Esophagus (tissue), 2 donors: ENCODE measurements around the gene RPL39L. TPM values are rescaled to one million over a fixed set of nuclear protein-coding genes. Genes with fewer than 3 reads are reported as not detected.
"Not testable (repeated sequence)": the region's sequence is repeated elsewhere in the genome, so short reads cannot be mapped to it uniquely, and the experiment has no call there.

Experiments used
- H3K27ac ChIP-seq, 2 donors: one replicate each; pipeline ENCODE4 v1.5.1; 2013; ENCODE audit warnings: low read depth in 2 of 2, mild to moderate bottlenecking in 2 of 2, inconsistent platforms in 1 of 2, low read length in 1 of 2, moderate library complexity in 1 of 2
- H3K27me3 ChIP-seq, 2 donors: one replicate each; pipeline ENCODE4 v1.6.1; 2013; ENCODE audit warnings: low read length in 2 of 2, control low read depth in 1 of 2, mild to moderate bottlenecking in 1 of 2; ENCODE audit not compliant: insufficient read depth in 2 of 2, control insufficient read depth in 1 of 2
- H3K36me3 ChIP-seq, 2 donors: one replicate each; pipeline ENCODE4 v1.6.1; 2013; ENCODE audit warnings: low read length in 1 of 2; ENCODE audit not compliant: control insufficient read depth in 2 of 2, insufficient read depth in 2 of 2
- H3K4me1 ChIP-seq, 2 donors: one replicate each; pipeline ENCODE4 v1.6.1; 2013; ENCODE audit warnings: low read length in 1 of 2; ENCODE audit not compliant: control insufficient read depth in 2 of 2, insufficient read depth in 2 of 2
- H3K4me3 ChIP-seq, 2 donors: one replicate each; pipeline ENCODE4 v1.5.1; 2013; ENCODE audit warnings: low read length in 2 of 2, mild to moderate bottlenecking in 2 of 2, low read depth in 1 of 2, moderate library complexity in 1 of 2
- H3K9me3 ChIP-seq, 2 donors: one replicate each; pipeline ENCODE4 v1.6.1; 2013; ENCODE audit warnings: mild to moderate bottlenecking in 2 of 2, low read depth in 1 of 2, low read length in 1 of 2, moderate library complexity in 1 of 2; ENCODE audit not compliant: control insufficient read depth in 2 of 2, insufficient read depth in 1 of 2
- WGBS, 2 donors: extraction: QIAGEN DNeasy Blood & Tissue Kit; methylation state at CpG; one replicate each; pipeline ENCODE4 v1.1.7; 2013; 5-methylcytosine and 5-hydroxymethylcytosine counted together
- polyA plus RNA-seq, 2 donors: library from polyadenylated mRNA; stranded (reverse); fragments of 200-250 nt; gene quantifications; one replicate each; pipeline ENCODE4 v1.2.3, GENCODE V29; 2013
- donor health status: healthy with polysubstance abuse.
- donor health status: Bipolar disorder and iron deficiency.

Gene RPL39L
- polyA plus RNA-seq, 2 donors, result 1.4 to 11.8 TPM

DNA sequence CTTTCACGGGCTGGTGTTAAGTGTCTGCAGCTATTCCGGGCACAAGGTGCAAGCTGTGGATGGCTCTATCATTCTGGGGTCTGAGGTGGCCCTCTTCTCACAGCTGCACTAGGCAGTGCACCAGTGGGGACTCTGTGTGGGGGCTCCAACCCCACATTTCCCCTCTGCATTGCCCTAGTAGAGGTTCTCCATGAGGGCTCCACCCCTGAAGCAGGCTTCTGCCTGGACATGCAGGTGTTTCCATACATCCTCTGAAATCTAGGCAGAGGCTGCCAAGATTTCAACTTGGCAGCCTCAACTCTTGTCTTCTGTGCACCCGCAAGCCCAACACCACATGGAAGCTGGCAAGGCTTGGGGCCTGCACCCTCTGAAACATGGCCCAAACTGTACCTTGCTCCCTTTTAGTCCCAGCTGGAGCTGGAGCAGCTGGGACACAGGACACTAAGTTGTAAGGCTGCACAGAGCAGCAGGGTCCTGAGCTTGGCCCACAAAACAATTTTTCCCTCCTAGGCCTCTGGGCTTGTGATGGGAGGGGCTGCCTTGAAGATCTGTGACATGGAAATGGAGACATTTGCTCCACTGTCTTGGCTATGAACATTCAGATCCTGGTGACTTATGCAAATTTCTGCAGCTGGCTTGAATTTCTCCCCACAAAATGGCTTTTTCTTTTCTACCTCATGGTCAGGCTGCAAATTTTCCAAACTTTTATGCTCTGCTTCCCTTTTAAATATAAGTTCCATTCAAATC is 6.0 kb upstream of the RPL39L start:
- no peaks in the 10 kb centered on the region for H3K36me3 ChIP-seq
- no peaks in the 10 kb centered on the region for H3K4me1 ChIP-seq
- 71 to 84% methylated on average over 3 of the region's 3 CpGs for WGBS, 2 donors
- no peak overlapping the region for H3K4me3 ChIP-seq
- H3K27me3 ChIP-seq, result no peaks in the 10 kb centered on the region
- no peak overlapping the region for H3K27ac ChIP-seq
- peaks cover 0 to 3% of the 10 kb centered on the region in 2 donors for H3K9me3 ChIP-seq

DNA sequence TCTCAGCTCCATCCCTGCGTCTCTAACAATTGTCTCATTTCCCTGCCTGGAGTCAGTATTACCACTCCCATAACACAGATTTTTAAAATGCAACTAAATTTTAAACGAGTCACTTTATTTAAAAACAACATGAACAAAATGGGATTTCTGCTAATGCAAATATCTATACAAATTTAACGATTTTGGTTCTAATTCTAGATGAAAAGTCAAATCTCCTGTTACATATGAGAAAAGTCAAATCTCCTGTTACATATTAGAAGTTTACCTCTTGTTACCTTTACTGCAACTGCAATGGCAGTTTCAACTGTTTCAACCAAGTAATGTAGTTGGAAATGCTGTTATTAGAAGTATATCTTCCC is 578 bp upstream of the RPL39L start:
- Histone ChIP-seq H3K4me3 (peak overlapping the region in 1 of 2 donors; percentile 46), H3K9me3 (no peaks in the 10 kb centered on the region), H3K4me1 (peaks cover 0 to 3% of the 10 kb centered on the region in 2 donors), H3K36me3 (no peaks in the 10 kb centered on the region), H3K27me3 (no peaks in the 10 kb centered on the region), H3K27ac (peak overlapping the region in 1 of 2 donors; percentile 82)
- WGBS, 2 donors, result 14 to 18% methylated on average over 3 of the region's 3 CpGs

DNA sequence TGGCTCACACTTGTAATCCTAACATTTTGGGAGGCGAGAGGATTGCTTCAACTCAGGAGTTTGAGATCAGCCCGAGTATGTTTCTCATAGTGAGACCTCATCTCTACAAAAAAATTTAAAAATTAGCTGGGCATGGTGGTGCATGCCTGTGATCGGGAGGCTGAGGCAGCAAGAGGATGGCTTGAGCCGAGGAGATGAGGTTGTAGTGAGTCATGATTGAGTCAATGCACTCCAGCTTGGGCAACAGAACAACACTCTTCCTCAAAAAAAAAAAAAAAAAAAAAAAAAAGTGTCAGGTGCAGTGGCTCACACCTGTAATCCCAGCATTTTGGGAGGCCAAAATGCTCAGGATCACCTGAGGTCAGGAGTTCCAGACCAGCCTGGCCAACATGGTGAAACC is 2.4 kb downstream of the RPL39L start:
- H3K9me3 ChIP-seq, result no peaks in the 10 kb centered on the region
- H3K4me3 ChIP-seq, result no peak overlapping the region
- H3K36me3 ChIP-seq, result no peaks in the 10 kb centered on the region
- peaks cover 0 to 3% of the 10 kb centered on the region in 2 donors for H3K4me1 ChIP-seq
- H3K27ac ChIP-seq, result no peak overlapping the region
- 63 to 73% methylated on average over 4 of the region's 4 CpGs for WGBS, 2 donors
- no peaks in the 10 kb centered on the region for H3K27me3 ChIP-seq

GRCh38 chr3:187136337-187136736 is 3.0 kb downstream of the RPL39L start:
- no peaks in the 10 kb centered on the region for H3K36me3 ChIP-seq
- no peak overlapping the region for H3K27ac ChIP-seq
- peaks cover 0 to 3% of the 10 kb centered on the region in 2 donors for H3K4me1 ChIP-seq
- 100% methylated on average over 1 of the region's 1 CpG for WGBS, 2 donors
- H3K27me3 ChIP-seq, result no peaks in the 10 kb centered on the region
- H3K9me3 ChIP-seq, result no peaks in the 10 kb centered on the region
- H3K4me3 ChIP-seq, result no peak overlapping the region

- H3K4me3 ChIP-seq, H3K36me3 ChIP-seq, H3K9me3 ChIP-seq, H3K27me3 ChIP-seq, H3K4me1 ChIP-seq, H3K27ac ChIP-seq: not testable (repeated sequence)
- WGBS, 2 donors, result 94 to 96% methylated on average over 11 of the region's 11 CpGs
Measured at GRCh38 chr3:187135172-187135690, 4.1 kb downstream of the RPL39L start.

DNA sequence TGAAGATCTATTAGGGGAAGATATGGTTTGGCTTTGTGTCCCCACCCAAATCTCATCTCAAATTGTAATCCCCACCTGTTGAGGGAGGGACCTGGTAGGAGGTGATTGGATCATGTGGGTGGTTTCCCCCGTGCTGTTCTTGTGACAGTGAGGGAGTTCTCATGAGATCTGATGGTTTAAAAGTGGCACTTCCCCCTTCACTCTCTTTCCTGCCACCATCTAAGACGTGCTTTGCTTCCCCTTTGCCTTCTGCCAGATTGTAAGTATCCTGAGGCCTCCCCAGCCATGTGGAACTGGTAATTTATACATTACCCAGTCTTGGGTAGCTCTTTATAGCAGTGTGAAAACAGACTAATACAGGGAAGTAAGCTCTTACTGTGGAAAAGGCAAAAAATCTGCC is 6.1 kb downstream of the RPL39L start:
- H3K27me3 ChIP-seq, H3K4me1 ChIP-seq, H3K4me3 ChIP-seq, H3K36me3 ChIP-seq, H3K27ac ChIP-seq, H3K9me3 ChIP-seq: not testable (repeated sequence)
- WGBS, 2 donors, result 76 to 86% methylated on average over 2 of the region's 2 CpGs

- Histone ChIP-seq H3K36me3 (no peaks in the 10 kb centered on the region), H3K27me3 (no peaks in the 10 kb centered on the region), H3K4me1 (no peaks in the 10 kb centered on the region), H3K27ac (no peak overlapping the region), H3K9me3 (no peaks in the 10 kb centered on the region), H3K4me3 (no peak overlapping the region)
- WGBS, 2 donors, result 93 to 94% methylated on average over 2 of the region's 2 CpGs
Measured at GRCh38 chr3:187132666-187133065, 6.6 kb downstream of the RPL39L start.

DNA sequence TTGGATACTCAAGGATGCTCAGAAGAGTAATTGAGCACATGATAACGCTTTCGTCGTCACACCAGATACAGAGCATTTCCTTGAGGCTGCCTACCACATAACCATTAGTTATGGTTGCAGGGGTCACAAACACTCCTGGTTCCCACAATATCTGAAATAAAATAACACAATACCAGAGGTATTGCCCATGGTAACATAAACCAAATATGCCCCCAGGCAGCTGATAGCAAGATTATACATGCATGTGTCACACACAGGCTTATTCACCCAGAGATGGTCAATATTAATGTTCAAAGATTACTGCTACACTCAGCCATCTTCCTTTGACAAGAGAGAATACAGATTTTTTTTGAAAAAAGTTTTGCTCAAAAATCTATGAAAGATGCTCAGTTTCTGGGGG is 7.3 kb downstream of the RPL39L start:
- H3K4me1 ChIP-seq, result no peaks in the 10 kb centered on the region
- 93 to 97% methylated on average over 3 of the region's 3 CpGs for WGBS, 2 donors
- H3K4me3 ChIP-seq, result no peak overlapping the region
- H3K27ac ChIP-seq, result no peak overlapping the region
- no peaks in the 10 kb centered on the region for H3K9me3 ChIP-seq
- no peaks in the 10 kb centered on the region for H3K27me3 ChIP-seq
- no peaks in the 10 kb centered on the region for H3K36me3 ChIP-seq

DNA sequence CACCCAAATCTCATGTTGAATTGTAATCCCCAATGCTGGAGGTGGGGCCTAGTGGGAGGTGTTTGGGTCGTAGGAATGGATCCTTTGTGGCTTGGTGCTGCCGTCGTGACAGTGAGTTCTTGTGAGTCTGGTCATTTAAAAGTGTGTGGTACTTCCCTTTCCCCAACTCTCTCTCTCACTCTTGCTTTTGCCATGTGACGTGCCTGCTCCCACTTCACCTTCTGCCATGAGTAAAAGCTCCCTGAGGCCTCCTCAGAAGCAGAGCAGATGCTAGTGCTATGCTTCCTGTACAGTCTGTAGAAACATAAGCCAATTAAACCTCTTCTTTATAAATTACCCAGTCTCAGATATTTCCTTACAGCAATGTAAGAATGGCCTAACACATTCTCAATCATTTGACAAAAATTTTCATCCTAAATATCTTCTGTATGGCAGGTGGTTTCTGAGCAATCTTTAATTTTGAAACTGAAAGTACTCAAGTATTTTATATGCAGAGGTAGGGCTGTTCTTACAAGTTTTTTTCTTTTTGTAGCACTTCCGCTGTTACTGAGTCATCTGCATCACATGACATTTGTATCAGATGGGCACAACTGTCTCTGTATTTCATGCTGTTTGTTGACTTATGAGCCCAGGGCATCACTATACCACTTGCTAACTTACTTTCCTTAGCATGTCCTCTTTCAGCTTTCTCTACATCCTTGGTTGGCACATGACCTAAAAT is 8.8 kb downstream of the RPL39L start:
- no peaks in the 10 kb centered on the region for H3K4me1 ChIP-seq
- WGBS, 2 donors, result 71 to 75% methylated on average over 5 of the region's 5 CpGs
- H3K36me3 ChIP-seq, result no peaks in the 10 kb centered on the region
- no peaks in the 10 kb centered on the region for H3K27me3 ChIP-seq
- no peak overlapping the region for H3K4me3 ChIP-seq
- H3K9me3 ChIP-seq, result no peaks in the 10 kb centered on the region
- peak overlapping the region; percentile 52 to 71 for H3K27ac ChIP-seq
